Liver (tissue), 9 donors: ENCODE measurements around the gene ZKSCAN8. TPM values are rescaled to one million over a fixed set of nuclear protein-coding genes. Genes with fewer than 3 reads are reported as not detected.

ENCODE experiments used
- DNase-seq: peaks from one replicate; pipeline ENCODE4 v3.0.0-alpha.2; 2017; ENCODE audit warnings: low spot score
- H3K27ac ChIP-seq, 2 donors: one replicate each; pipeline ENCODE4 v1.7.0; 2013; ENCODE audit warnings: inconsistent platforms in 2 of 2, low read length in 2 of 2, control low read depth in 1 of 2, low read depth in 1 of 2, mild to moderate bottlenecking in 1 of 2
- H3K27me3 ChIP-seq, 4 donors: one replicate each; pipeline versions ENCODE4 v1.6.1 to v1.7.0; 2013; ENCODE audit warnings: low read length in 3 of 4, inconsistent platforms in 1 of 4, mild to moderate bottlenecking in 1 of 4, moderate library complexity in 1 of 4; ENCODE audit not compliant: control insufficient read depth in 4 of 4, insufficient read depth in 4 of 4
- H3K36me3 ChIP-seq, 4 donors: one replicate each; pipeline versions ENCODE4 v1.6.1 to v1.7.0; 2013; ENCODE audit warnings: low read length in 3 of 4, mild to moderate bottlenecking in 3 of 4, low read depth in 1 of 4, moderate library complexity in 1 of 4; ENCODE audit not compliant: control insufficient read depth in 4 of 4, insufficient read depth in 3 of 4
- H3K4me1 ChIP-seq, 4 donors: one replicate each; pipeline versions ENCODE4 v1.6.1 to v1.7.0; 2013; ENCODE audit warnings: low read length in 3 of 4, mild to moderate bottlenecking in 3 of 4, moderate library complexity in 1 of 4; ENCODE audit not compliant: control insufficient read depth in 4 of 4, insufficient read depth in 4 of 4
- H3K4me3 ChIP-seq, 3 donors: one replicate each; pipeline versions ENCODE4 v1.6.1 to v1.7.0; 2013; ENCODE audit warnings: low read length in 3 of 3, control low read depth in 1 of 3, low read depth in 1 of 3, mild to moderate bottlenecking in 1 of 3
- H3K9ac ChIP-seq, 2 donors: one replicate each; pipeline ENCODE4 v1.7.0; 2013; ENCODE audit warnings: low read length in 2 of 2, mild to moderate bottlenecking in 2 of 2, moderate library complexity in 2 of 2, control low read depth in 1 of 2, low read depth in 1 of 2
- H3K9me3 ChIP-seq, 4 donors: one replicate each; pipeline versions ENCODE4 v1.6.1 to v1.7.0; 2013; ENCODE audit warnings: low read length in 3 of 4; ENCODE audit not compliant: control insufficient read depth in 4 of 4
- ATF3 ChIP-seq: IDR thresholded peaks from 2 replicates; pipeline ENCODE4 v1.6.1; 2016; ENCODE audit warnings: antibody characterized with exemption
- CTCF ChIP-seq: fragments of 150-350 bp; IDR thresholded peaks from 2 replicates; pipeline ENCODE4 v1.5.1; 2017; ENCODE audit warnings: improper control_type of control experiment, low read depth, low read length; ENCODE audit not compliant: missing input control
- EGR1 ChIP-seq, 2 donors: IDR thresholded peaks; 2 replicates each; pipeline ENCODE4 v1.6.1; 2016 to 2018; ENCODE audit warnings: antibody characterized with exemption in 2 of 2, low read depth in 2 of 2
- FOXA2 ChIP-seq: IDR thresholded peaks from 2 replicates; pipeline ENCODE4 v1.6.1; 2016; ENCODE audit warnings: antibody characterized with exemption
- GABPA ChIP-seq, 2 donors: IDR thresholded peaks in 1 of 2; conservative IDR thresholded peaks in 1 of 2; 2 replicates each; pipeline ENCODE4 v1.6.1; 2016; ENCODE audit warnings: antibody characterized with exemption in 2 of 2, mild to moderate bottlenecking in 1 of 2, moderate library complexity in 1 of 2
- HNF4A ChIP-seq, 2 donors: conservative IDR thresholded peaks; 2 replicates each; pipeline ENCODE4 v1.6.1; 2016; ENCODE audit warnings: antibody characterized with exemption in 2 of 2, mild to moderate bottlenecking in 2 of 2
- HNF4G ChIP-seq: IDR thresholded peaks from 2 replicates; pipeline ENCODE4 v1.6.1; 2016; ENCODE audit warnings: antibody characterized with exemption
- JUND ChIP-seq, 2 donors: IDR thresholded peaks; 2 replicates each; pipeline ENCODE4 v1.6.1; 2016; ENCODE audit warnings: antibody characterized with exemption in 2 of 2
- MAX ChIP-seq: IDR thresholded peaks from 2 replicates; pipeline ENCODE4 v1.6.1; 2016; ENCODE audit warnings: antibody characterized with exemption
- NR2F2 ChIP-seq: IDR thresholded peaks from 2 replicates; pipeline ENCODE4 v1.6.1; 2016; ENCODE audit warnings: antibody characterized with exemption
- RAD21 ChIP-seq, 2 donors: IDR thresholded peaks; 2 replicates each; pipeline ENCODE4 v1.6.1; 2016; ENCODE audit warnings: antibody characterized with exemption in 2 of 2, mild to moderate bottlenecking in 2 of 2
- REST ChIP-seq: IDR thresholded peaks from 2 replicates; pipeline ENCODE4 v1.6.1; 2016; ENCODE audit warnings: antibody characterized with exemption, mild to moderate bottlenecking
- RXRA ChIP-seq, 2 donors: IDR thresholded peaks; 2 replicates each; pipeline ENCODE4 v1.6.1; 2017 to 2018; ENCODE audit warnings: antibody characterized with exemption in 2 of 2, mild to moderate bottlenecking in 1 of 2
- SP1 ChIP-seq: IDR thresholded peaks from 2 replicates; pipeline ENCODE4 v1.6.1; 2018; ENCODE audit warnings: antibody characterized with exemption, mild to moderate bottlenecking
- TAF1 ChIP-seq: conservative IDR thresholded peaks from 2 replicates; pipeline ENCODE4 v1.6.1; 2016; ENCODE audit warnings: antibody characterized with exemption, mild to moderate bottlenecking
- YY1 ChIP-seq: IDR thresholded peaks from 2 replicates; pipeline ENCODE4 v1.6.1; 2016; ENCODE audit warnings: antibody characterized with exemption, mild to moderate bottlenecking
- ZBTB33 ChIP-seq: IDR thresholded peaks from 2 replicates; pipeline ENCODE4 v1.6.1; 2016; ENCODE audit warnings: antibody characterized with exemption
- WGBS: extraction: QIAGEN DNeasy Blood & Tissue Kit; methylation state at CpG from one replicate; pipeline ENCODE4 v1.1.7; 2013; 5-methylcytosine and 5-hydroxymethylcytosine counted together
- polyA plus RNA-seq, 2 donors: library from polyadenylated mRNA; stranded (reverse) in 1 of 2; unstranded in 1 of 2; fragments of 200-250 nt in 1 of 2; fragments of >200 nt in 1 of 2; fragmentation: Nextera tagmentation in 1 of 2; extraction: Ambion mirVana in 1 of 2; gene quantifications; one replicate each; pipeline versions ENCODE4 v1.2.1 to v1.2.3, GENCODE V29; 2013 to 2015
- total RNA-seq, 2 donors: library from RNA; depleted of rRNA; stranded (reverse); fragments of >200 nt; gene quantifications; one replicate each; pipeline ENCODE4 v1.2.3, GENCODE V29; 2014
- donor health status: healthy.
- donor health status: healthy.
- donor health status: healthy.
- donor health status: healthy.
- donor health status: healthy.

ZKSCAN8 gene
- total and polyA plus RNA-seq, 4 donors: 2.4 to 13.4 (median 6.8) TPM

- Histone ChIP-seq H3K9me3 (peaks cover 1 to 6% (median 3%) of the 10 kb centered on the region in 4 donors), H3K27me3 (no peaks in the 10 kb centered on the region), H3K4me1 (peaks cover 0 to 7% (median 5%) of the 10 kb centered on the region in 4 donors), H3K4me3 (no peak overlapping the region), H3K27ac (no peak overlapping the region), H3K9ac (no peak overlapping the region), H3K36me3 (peaks cover 8 to 32% (median 26%) of the 10 kb centered on the region in 4 donors)
- DNase-seq: no peak
- TF ChIP-seq RAD21 (IDR thresholded peaks at IDR 0.05) (no peak), YY1 (no peak), MAX (no peak), CTCF (no peak), JUND (IDR thresholded peaks at IDR 0.05) (no peak), ATF3 (no peak), HNF4A (conservative IDR thresholded peaks at IDR 0.05) (no peak), FOXA2 (no peak), HNF4G (no peak), TAF1 (no peak), ZBTB33 (no peak), RXRA (IDR thresholded peaks at IDR 0.05) (no peak), GABPA (IDR thresholded peaks at IDR 0.05 in 1 of 2, conservative IDR thresholded peaks at IDR 0.05 in 1 of 2) (no peak), NR2F2 (no peak), SP1 (no peak), REST (no peak), EGR1 (IDR thresholded peaks at IDR 0.05; ENCODE audit: low read depth in 2 of 2) (no peak)
- 96% methylated on average over 3 of the region's 3 CpGs for WGBS
Observed at GRCh38 chr6:28158318-28158717, 16.6 kb downstream of the ZKSCAN8 start.
